ENCODE results near the gene TBC1D10A. TPM values are rescaled to one million over a fixed set of nuclear protein-coding genes. Genes with fewer than 3 reads are reported as not detected.

TBC1D10A gene
- polyA plus RNA-seq, 1 of the 3 experiments (the other 2 are of a cell fraction), result 15.3 TPM

- no peaks in the 10 kb centered on the region for H3F3A ChIP-seq (replicated peaks; ENCODE audit: insufficient read depth)
- TF ChIP-seq RXRA (IDR thresholded peaks at IDR 0.05; ENCODE audit: borderline replicate concordance, low read depth), result no peak
- TF ChIP-seq EP300 (IDR thresholded peaks at IDR 0.05; ENCODE audit: borderline replicate concordance in 1 of 2, low read depth in 1 of 2, low read length in 1 of 2), result no peak
- TF ChIP-seq EZH2phosphoT487 (IDR thresholded peaks at IDR 0.05; ENCODE audit: borderline replicate concordance, low read depth), result no peak
- TF ChIP-seq NRF1 (IDR thresholded peaks at IDR 0.05; ENCODE audit: low read depth, low read length), result no peak
- TF ChIP-seq SMC3 (IDR thresholded peaks at IDR 0.05; ENCODE audit: low read depth, low read length), result no peak
- no peak for TF ChIP-seq TAF1 (IDR thresholded peaks at IDR 0.05; ENCODE audit: borderline replicate concordance, low read depth, low read length)
- TF ChIP-seq JUND (IDR thresholded peaks at IDR 0.05), result no peak
- TF ChIP-seq REST (IDR thresholded peaks at IDR 0.05; ENCODE audit: low read depth, low read length), result no peak
- no peak for TF ChIP-seq NFIC (IDR thresholded peaks at IDR 0.05; ENCODE audit: borderline replicate concordance)
- no peak for TF ChIP-seq TEAD4 (IDR thresholded peaks at IDR 0.05; ENCODE audit: borderline replicate concordance, insufficient read depth)
- no peak for TF ChIP-seq ZBTB33 (IDR thresholded peaks at IDR 0.05; ENCODE audit: borderline replicate concordance, low read depth)
- TF ChIP-seq RFX5 (IDR thresholded peaks at IDR 0.05; ENCODE audit: low read length), result no peak
- TF ChIP-seq USF1 (IDR thresholded peaks at IDR 0.05; ENCODE audit: borderline replicate concordance, low read depth), result no peak
- no peak for TF ChIP-seq TCF12 (IDR thresholded peaks at IDR 0.05)
- TF ChIP-seq CTCF (IDR thresholded peaks at IDR 0.05), result no peak
- TF ChIP-seq USF2 (IDR thresholded peaks at IDR 0.05; ENCODE audit: borderline replicate concordance, low read depth, low read length), result no peak
- TF ChIP-seq ELF1 (IDR thresholded peaks at IDR 0.05), result no peak
- TF ChIP-seq FOSL2 (IDR thresholded peaks at IDR 0.05; ENCODE audit: borderline replicate concordance, low read depth), result no peak
- no peak for TF ChIP-seq SIN3A (IDR thresholded peaks at IDR 0.05; ENCODE audit: borderline replicate concordance, low read depth, low read length)
- TF ChIP-seq RCOR1 (IDR thresholded peaks at IDR 0.05; ENCODE audit: low read length), result no peak
- no peaks in the 10 kb centered on the region for H3K79me2 ChIP-seq (ENCODE audit: insufficient read depth)
- peaks cover 0 to 2% of the 10 kb centered on the region in 2 experiments; a peak in 2 of 4 replicates for H3K4me1 ChIP-seq (ENCODE audit: control insufficient read depth in 1 of 2, insufficient read depth in 2 of 2, low read depth in 1 of 2, low read length in 1 of 2)
- no peaks in the 10 kb centered on the region for H3K27me3 ChIP-seq (ENCODE audit: insufficient read depth)
- no peaks in the 10 kb centered on the region for H4K20me1 ChIP-seq (ENCODE audit: insufficient read depth)
- H3K4me3 ChIP-seq (ENCODE audit: low read depth in 2 of 2, low read length in 1 of 2), result no peak overlapping the region
- ChIA-PET POLR2A (no interaction called here), CTCF (interaction anchor here (1.9 to 3.8 kb wide), 3 partner anchors 13 to 20 kb away, joined by 6 to 11 read pairs (median 9); no protein-coding TSS in a partner anchor)
- WGBS (ENCODE audit: low lambda C conversion rate), result 81% methylated on average over 8 of the region's 8 CpGs
- no peak overlapping the region for H3K27ac ChIP-seq (ENCODE audit: low read depth in 2 of 2, low read length in 1 of 2)
- H3K9me3 ChIP-seq, result no peaks in the 10 kb centered on the region
- H3K36me3 ChIP-seq (replicated peaks in 1 of 2; ENCODE audit: control insufficient read depth in 1 of 2, insufficient read depth in 2 of 2, low read length in 1 of 2), result no peaks in the 10 kb centered on the region
- H3K9ac ChIP-seq, result no peak overlapping the region
- no peaks in the 10 kb centered on the region for H3K9me2 ChIP-seq
- no peak overlapping the region for H2AFZ ChIP-seq (ENCODE audit: low read depth)
- DNase-seq, result no peak
- no peak overlapping the region for H3K4me2 ChIP-seq
Observed at GRCh38 chr22:30268331-30268730, 58.4 kb downstream of the TBC1D10A start.
